Hippocampal formation (tissue), 2 donors: ENCODE measurements around the gene MTSS2.
"Not testable (repeated sequence)": the region's sequence is repeated elsewhere in the genome, so short reads cannot be mapped to it uniquely, and the experiment has no call there.

Source experiments
- DNase-seq, 2 donors: peaks; one replicate each; lab custom pipeline; 2025; lab: John Stamatoyannopoulos, UW

Gene MTSS2

DNA sequence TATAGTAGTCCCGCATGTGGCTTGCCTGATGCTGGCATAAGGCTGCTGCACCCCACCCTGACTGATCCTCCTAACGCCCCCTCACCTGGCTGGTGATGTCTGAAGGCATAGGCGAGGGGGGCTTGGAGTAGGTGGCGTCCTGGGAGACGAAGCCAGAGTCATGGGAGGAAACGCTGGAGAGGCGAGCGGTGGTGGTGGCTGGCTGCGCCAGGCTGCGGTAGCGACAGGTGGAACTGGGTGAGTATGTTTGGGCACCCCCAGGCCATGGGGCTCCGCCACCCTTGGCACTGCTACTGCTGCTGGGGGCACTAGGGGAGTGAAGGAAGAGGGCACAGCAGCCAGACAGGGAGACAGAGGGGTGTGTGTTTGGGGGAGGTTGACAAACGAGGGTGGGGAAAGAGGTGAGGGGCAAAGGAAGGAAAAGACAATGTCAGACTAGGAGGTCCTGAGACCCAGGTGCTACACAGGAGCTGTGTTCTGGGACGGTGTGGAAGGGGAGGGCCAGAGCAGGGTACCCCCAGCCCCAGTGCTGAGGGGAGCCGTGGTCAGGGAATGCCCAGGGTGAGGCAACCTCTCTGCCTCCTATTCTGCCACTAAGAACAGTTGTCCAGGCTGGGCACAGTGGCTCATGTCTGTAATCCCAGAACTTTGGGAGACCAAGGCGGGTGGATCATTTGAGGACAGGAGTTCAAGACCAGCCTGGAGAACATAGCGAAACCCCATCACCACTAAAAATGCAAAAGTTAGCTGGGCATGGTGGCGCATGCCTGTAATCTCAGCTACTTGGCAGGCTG lies 11.4 kb downstream of the MTSS2 start:
- DNase-seq: no peak

DNA sequence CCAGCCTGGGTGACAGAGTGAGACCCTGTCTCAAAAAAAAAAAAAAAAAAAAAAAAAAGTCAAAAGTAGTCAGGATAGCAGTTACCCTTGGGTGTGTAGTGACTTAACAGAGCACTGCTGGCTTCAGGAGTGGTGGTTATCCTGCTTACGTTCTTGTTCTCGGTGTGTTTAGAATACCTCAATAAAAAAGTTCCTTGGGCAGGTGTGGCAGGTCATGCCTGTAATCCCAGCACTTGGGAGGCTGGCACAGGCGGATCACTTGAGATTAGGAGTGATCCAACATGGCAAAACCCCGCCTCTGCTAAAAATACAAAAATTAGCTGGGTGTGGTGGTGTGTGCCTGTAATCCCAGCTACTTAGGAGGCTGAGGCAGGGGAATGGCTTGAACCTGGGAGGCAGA lies 14.9 kb downstream of the MTSS2 start:
- not testable (repeated sequence) for DNase-seq

DNA sequence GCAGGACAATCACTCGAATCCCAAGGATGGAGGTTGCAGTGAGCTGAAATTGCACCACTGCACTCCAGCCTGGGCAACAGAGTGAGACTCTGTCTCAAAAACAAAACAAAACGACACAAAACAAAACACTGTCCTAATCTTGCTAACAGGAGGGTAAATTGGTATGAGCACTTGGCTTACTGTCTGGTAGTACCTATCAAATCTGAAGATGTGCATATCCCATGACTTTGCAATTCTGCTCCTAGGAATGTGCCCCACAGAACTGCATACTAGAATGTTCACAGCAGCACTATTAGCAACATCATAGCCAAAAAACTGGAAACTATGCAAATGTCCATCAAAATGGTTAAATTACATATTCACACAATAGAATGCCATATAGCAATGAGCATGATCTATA lies 15.7 kb downstream of the MTSS2 start:
- DNase-seq: no peak

DNA sequence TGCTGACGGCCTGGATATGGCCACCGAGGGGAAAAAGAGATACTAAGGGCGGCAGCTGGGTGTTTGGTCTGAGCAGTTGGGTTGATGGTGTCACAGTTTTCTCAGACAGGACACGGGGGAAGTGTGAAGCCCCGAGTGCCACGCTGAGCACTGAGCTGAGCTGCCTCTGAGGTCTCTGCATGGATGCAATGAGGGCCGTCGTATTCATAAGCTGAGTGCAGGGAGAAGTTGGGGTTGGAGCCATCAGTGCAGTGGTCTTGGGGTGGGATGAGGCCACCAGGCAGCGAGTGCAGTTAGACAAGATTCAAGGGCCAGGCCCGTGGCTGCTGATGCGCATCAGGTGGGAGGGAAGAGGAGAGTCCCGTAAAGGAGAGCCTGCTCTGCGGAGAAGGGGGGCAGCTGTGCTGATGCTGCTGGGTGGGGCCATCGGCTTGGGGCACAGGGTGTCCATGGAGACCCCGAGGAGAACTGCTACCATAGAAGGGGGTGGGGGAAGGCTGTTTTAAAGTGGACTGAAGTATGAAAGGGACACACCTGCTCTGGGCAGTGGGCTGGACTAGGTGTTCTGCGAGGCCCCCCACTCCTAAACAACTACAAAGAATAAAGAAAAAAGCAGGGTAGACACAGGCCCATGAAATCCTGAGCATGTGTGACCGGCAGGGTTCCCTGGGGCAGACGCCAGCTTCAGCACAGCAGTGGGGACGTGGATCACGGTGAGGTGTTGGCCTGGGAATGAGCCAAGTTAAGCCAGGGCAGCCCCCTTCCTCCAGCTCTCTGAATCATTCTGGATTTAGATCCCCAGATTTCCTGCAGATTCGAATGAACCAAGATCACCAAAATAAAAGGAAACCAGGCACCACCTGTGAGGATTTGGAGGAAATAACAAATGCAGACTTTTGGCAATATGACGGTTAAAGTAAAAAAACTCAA lies 19.8 kb downstream of the MTSS2 start:
- DNase-seq: no peak

DNA sequence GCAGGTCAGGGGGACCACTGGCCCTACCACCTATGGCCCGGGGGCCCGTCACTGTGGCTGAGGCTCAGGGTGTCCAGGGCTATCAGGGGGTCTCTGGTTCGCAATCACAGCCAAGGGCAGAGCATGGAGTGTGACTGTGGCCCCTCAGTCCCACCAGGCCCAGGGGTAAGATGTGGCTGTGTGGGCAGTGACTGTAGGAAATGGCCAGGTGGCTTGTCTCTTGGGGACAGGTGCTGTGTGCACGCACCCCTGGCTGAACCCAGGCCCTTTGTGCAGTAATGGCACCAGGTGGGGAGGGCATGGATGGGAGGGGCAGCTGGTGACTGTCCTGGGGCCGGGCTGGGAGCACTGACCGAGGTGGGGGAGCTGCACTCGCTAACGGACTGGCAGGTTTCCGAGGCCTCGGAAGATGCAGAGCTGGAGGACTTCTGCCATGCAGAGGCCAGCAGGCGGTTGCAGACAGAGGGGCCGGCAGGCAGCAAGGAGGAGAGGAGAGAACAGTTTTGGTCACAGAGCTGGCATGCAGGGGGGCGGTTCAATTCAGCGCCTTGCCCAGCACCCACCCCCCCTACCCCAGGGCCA lies 20.6 kb downstream of the MTSS2 start:
- no peak for DNase-seq

DNA sequence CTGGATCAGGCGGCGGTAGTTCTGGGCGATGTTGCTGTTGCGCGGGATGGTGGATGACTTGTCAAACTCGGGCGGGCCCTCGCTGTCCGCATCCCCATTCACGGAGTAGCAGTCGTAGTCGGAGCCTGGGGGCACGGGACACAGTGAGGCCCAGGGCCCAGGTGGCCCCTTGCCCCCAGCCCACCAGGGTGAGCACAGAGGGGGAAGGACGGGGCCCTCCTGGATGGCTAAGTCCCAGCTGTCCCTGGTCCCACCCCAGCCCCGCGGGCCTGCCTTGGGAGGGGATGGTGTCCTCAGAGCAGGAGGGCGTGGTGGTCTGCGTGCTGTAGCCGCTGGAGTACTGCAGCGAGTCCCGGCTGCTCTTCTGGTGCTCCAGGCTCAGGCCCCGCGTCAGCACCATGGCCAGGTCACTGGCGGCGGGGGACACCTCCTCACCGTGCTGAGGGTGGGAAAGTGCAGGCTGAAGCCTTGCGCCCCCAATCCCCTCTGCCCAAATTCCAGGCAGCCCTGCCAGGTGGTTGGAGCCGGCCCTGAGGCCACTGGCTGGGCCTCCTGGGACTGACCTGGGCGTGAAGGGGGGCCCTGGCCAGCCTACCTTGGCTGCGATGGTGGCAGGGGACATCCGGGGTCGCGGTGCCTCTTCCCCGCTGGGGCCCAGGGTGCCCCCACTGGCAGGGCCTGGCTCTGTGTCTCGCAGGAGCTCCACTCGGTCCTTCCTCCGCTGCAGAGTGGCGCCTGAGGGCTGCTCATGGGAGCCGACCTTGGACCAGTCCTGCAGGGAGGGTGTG lies 21.3 kb downstream of the MTSS2 start:
- DNase-seq: no peak

DNA sequence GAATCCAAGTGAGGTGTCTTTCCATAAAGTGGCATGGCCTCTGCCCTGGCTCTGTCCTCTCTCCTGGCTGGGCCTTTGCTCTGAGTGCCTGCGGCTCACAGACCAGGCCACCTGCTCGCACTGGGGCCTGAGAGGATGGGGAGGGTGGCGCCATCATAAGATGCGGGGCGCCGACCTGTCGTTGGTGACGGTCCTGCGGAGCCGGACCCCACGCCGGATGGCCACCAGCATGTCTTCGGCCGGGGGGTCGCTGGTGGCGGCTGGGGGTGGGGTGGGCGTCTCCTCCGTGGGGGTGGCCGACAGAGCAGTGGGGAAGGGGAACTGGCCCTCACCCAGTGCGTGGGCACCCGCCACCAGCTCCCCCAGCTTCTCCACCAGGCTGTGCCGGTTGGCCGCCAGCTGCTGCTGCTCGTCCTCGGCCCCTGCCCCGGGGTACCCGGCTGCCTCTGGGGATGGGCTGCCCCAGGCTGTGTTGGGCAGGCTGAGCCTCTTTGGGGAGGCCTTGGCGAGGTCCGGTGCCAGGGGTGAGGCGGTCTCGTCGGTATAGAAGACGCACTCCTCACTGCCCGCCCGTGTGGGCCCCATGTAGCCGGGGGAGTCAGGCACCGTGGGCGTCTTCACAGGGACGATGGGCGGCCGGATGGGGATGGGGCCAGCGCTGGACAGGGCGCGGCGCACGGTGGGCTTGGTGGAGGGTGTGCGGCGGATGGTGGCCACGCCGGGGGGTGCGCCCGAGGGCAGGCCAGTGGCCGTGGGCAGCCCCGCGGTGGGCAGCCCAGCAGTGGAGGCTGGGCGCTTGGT lies 22.1 kb downstream of the MTSS2 start:
- no peak for DNase-seq

DNA sequence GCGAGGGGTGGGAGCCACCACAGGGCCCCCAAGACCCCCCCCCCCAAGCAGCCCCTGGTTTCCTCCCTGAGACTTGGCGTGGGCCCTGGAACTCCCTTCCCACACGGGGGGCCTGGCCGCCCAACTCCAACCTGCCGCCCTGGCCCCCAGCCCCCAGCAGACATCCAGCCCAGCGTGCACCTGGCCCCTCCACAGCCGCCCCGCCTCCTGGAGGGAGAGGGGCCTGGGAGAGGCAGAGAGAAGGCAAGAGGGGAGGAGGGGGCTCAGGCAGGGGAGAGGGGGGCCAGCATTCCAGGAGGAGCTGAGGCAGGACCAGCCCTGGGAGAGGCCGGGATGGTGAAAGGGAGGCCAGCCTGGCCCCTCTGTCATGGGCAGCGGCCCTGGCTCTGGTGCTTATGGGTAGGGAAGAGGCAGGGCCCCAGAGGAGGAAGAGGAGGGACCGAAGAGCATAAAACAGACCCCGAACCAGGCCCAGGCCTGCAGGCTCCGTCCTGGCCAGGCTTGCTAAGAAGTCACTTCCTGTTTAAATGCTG lies 22.8 kb downstream of the MTSS2 start:
- no peak for DNase-seq

DNA sequence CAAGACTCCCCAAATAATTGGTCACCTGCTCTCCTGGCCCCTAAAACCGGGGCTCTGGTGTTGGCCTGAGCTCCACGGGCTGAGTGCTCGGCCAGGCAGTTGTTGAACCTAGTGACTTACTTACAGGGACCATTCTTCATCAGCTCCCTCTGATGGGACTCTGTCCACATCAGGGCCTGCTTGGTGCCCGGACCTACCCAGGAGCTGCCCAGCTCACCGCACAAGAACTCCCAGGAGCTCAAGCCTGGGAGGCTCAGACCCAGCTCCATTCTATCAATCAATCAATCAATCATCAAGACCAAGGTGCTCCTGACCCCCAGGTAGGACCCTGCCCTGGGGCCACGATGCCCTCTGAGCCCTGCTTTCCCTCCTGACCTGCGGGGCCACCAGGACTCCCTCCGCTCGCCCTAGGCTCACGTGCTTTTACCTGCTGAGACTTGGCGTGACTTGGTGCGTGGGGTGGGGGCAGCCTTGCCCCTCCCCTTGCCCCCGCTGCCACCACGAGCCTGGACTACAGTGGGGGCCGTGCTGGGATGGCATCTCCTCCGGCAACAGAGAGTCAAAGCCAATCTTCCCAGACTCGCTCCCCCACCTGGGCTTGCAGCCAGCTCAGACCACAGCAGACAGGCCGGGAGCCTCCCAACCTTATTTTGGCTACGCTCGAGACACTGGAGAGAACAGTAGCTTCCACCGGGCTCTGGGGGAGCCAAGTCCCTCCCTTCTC lies 23.8 kb downstream of the MTSS2 start:
- DNase-seq: no peak

DNA sequence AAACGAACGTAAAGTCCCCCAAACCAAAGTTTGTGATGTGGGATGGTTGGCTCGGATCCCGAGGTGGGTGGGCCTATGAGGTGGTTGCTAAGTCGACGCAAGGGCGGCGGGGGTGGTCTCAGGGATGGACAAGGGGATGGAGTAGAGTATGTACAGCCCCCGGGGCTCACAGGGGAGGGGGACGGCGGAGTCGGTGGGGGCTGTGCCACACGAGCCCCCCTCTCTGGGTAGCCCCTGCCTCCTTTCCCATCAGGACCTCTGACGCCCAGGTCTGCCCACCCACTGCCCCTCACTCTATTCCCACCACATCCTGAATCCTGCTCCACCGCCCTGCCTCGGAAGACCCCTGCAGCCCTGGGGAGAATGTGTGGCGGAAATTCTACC lies 24.3 kb downstream of the MTSS2 start:
- DNase-seq: no peak

DNA sequence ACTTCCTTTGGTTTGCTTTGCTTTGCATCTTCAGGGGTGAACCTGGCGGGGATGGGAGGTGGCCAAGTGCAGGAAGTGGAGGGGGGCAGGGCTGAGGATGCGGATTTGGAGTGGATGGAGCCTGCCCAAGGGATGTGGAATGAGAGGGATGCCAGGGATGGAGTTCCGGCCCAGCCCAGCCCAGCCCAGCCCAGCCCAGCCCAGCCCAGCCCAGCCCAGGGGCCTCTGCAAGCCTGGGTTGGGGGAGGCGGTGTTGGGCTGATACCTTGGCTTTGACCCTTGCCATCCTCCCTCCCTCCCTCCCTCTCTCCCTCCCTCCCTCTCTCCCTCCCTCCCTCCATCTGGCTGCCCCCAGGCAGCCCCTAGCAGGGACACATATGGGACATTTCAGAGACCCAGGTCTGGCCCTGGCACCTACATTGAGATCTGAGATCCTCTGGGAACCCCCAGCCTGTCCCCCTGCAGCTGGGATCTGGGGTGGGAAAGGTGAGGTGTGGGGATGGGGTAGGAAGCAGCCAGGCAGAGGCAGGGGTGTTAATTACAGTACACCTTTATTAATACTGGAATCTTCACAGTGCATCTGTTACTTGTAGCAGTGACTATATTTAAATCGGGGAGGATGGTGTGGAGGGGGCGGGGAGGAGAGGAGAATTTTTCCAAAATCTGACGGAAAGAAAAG lies 25.0 kb downstream of the MTSS2 start:
- no peak for DNase-seq

DNA sequence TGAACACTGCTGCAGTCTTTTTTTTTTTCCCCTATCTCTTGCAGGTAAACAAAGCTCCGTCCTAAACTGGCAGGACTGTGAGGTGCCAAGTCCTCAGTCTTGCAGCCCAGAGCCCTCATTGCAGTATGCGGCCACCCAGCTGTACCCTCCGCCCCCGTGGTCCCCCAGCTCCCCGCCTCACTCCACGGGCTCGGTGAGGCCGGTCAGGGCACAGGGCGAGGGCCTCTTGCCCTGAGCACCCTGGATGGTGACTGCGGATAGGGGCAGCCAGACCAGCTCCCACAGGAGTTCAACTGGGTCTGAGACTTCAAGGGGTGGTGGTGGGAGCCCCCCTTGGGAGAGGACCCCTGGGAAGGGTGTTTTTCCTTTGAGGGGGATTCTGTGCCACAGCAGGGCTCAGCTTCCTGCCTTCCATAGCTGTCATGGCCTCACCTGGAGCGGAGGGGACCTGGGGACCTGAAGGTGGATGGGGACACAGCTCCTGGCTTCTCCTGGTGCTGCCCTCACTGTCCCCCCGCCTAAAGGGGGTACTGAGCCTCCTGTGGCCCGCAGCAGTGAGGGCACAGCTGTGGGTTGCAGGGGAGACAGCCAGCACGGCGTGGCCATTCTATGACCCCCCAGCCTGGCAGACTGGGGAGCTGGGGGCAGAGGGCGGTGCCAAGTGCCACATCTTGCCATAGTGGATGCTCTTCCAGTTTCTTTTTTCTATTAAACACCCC lies 25.7 kb downstream of the MTSS2 start:
- DNase-seq: no peak

DNA sequence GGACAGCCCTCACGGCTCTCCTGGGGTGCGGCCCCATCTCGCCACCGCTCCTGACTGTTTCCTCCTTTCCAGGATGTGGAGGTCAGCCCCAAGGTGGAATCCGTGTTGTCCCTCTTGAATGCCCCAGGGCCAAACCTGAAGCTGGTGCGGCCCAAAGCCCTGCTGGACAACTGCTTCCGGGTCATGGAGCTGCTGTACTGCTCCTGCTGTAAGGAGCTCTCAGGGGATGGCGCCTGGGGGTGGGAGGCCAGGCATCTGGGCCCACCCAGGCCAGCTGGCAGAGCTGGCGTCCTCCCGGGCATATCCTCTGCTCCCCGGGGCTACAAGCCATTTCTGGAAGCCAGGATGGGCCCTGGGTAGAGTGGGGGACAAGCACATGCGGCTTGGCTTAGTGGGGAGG lies 26.3 kb downstream of the MTSS2 start:
- DNase-seq: no peak

DNA sequence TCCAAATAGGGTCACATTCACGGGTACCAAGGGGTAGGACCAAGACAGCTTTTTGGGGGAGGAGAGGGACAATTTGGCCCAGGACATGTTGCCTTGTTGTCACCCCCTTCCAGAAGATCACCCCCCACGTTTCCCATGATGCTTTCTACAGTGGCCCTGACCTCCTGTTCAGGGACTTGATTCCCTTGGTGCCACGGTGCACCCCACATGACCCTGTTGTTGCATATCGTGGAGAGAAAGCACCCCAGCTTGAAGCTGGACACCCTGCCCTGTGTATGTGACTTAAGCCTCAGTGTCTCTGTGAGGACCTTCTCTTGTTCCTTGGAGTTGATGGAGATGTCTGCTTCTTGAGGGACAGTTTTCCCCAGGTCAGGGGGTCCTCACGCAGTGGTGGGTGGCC lies 26.9 kb downstream of the MTSS2 start:
- no peak for DNase-seq

DNA sequence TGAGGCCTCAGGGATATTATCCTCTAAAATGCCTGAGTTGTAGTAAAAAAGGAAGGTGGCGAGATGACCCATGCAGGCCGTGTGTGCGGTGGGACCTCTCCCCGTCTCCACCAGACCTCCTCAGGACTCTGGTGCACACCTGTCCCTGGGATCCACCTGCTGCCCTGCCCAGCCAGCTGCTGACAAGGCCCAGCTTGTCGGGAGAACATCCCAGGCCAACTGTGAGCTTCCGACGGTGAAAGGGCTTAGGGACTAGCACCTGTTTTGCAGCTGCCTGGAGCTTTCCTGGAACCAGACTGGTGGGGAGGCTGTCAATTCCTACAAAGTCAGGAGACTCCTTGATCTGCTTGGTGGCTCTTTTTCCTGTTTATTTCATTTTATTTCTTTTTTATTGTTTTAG lies 27.9 kb downstream of the MTSS2 start:
- no peak for DNase-seq

DNA sequence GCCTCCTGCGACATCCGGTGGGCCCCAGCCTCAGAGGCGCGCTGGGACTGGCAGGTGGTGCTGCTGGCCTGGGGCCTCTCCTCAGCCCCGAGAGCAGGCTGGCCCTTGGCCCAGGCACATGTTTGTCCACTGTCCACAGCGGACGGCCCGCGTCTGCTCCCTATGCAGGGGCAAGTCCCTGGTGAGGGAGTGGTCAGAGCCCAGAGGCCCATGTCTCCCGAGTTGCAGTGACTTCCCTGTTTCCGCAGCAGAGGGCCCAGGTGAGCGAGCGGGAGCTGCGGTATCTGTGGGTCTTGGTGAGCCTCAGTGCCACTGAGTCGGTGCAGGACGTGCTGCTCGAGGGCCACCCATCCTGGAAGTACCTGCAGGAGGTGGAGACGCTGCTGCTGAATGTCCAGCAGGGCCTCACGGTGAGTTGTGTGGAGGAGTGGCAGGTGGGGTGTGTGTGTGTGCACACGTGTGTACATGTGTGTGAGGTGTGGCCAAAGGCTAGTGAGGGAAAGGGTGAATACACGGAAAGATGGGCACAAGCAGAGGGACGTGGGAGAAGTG lies 29.1 kb downstream of the MTSS2 start:
- no peak for DNase-seq

DNA sequence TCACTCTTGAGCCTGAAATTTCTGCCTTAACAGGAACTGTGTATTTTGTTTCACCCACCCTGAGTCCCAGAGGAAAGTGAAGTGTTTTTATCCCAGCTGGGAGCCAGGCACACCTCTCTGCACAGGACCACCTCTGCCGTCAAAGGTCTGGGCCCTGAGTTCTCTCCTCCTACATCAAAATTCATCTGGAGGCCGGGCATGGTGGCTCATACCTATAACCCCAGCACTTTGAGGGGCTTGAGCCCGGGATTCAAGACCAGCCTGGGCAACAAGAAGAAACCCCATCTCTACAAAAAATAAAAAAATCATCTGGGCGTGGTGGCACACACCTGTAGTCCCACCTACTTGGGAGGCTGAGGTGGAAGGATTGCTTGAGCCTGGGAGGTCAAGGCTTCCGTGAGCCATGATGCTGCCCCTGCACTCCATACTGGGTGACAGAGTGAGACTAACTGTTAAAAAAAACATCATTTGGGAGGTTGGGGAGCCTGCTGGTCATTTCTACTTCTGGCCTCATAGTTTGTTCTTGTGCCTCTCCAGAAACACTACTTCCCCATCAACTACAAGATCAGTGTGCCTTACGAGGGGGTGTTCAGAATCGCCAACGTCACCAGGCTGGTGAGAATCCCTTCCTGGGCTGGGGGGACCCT lies 29.7 kb downstream of the MTSS2 start:
- DNase-seq: no peak
